ENCODE results near the gene PPIH. TPM values are rescaled to one million over a fixed set of nuclear protein-coding genes. Genes with fewer than 3 reads are reported as not detected.
A peak's percentile ranks its signal among the peaks of the same experiment; 100 is the strongest.

PPIH gene
- total and polyA plus RNA-seq, 10 of the 15 experiments (the other 5 are each of a cell fraction or from before 2014, with no cell fraction given), result 75.1 to 172 (median 122) TPM

DNA sequence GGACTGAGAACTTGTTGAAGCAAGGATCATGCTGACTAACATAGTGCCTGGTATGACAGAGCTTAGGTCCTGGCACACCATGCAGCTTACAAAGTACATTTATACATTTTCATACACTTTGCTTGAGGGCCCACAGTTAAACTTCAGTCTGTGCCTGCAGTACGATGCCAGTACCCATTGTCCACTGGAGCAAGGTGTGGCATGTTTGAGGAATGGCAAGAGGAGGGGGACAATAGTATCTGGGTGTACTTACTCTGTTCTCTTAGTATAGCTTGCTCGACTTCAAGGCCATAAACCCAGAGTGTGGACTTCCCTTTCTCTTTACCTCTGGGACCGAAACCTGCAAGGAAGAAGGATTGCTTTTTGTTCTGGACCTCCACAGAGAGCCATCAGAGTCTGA lies 17.2 kb downstream of the PPIH start (continued):
- TF ChIP-seq, protein P1, sequence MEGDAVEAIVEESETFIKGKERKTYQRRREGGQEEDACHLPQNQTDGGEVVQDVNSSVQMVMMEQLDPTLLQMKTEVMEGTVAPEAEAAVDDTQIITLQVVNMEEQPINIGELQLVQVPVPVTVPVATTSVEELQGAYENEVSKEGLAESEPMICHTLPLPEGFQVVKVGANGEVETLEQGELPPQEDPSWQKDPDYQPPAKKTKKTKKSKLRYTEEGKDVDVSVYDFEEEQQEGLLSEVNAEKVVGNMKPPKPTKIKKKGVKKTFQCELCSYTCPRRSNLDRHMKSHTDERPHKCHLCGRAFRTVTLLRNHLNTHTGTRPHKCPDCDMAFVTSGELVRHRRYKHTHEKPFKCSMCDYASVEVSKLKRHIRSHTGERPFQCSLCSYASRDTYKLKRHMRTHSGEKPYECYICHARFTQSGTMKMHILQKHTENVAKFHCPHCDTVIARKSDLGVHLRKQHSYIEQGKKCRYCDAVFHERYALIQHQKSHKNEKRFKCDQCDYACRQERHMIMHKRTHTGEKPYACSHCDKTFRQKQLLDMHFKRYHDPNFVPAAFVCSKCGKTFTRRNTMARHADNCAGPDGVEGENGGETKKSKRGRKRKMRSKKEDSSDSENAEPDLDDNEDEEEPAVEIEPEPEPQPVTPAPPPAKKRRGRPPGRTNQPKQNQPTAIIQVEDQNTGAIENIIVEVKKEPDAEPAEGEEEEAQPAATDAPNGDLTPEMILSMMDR (IDR thresholded peaks at IDR 0.05 in 2 of 3, conservative IDR thresholded peaks at IDR 0.05 in 1 of 3; ENCODE audit: control insufficient read depth in 2 of 3, extremely low read depth in 1 of 3, insufficient read depth in 1 of 3, low read depth in 3 of 3, low read length in 3 of 3), result no peak
- TF ChIP-seq FOS (IDR thresholded peaks at IDR 0.05; ENCODE audit: borderline replicate concordance, extremely low read depth, insufficient read length), result no peak
- TF ChIP-seq RELA (IDR thresholded peaks at IDR 0.05; ENCODE audit: borderline replicate concordance, partially characterized antibody), result no peak
- no peak for TF ChIP-seq ZNF622 (IDR thresholded peaks at IDR 0.05)
- TF ChIP-seq CBFB (IDR thresholded peaks at IDR 0.05; ENCODE audit: low read depth), result no peak
- no peak for TF ChIP-seq MEF2A (IDR thresholded peaks at IDR 0.05; ENCODE audit: insufficient read depth, low read depth, low read length)
- TF ChIP-seq, protein P2, sequence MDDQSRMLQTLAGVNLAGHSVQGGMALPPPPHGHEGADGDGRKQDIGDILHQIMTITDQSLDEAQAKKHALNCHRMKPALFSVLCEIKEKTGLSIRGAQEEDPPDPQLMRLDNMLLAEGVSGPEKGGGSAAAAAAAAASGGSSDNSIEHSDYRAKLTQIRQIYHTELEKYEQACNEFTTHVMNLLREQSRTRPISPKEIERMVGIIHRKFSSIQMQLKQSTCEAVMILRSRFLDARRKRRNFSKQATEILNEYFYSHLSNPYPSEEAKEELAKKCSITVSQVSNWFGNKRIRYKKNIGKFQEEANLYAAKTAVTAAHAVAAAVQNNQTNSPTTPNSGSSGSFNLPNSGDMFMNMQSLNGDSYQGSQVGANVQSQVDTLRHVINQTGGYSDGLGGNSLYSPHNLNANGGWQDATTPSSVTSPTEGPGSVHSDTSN (IDR thresholded peaks at IDR 0.05; ENCODE audit: insufficient replicate concordance, low read depth, low read length), result no peak

GRCh38 chr1:42676534-42677087 lies 18.4 kb downstream of the PPIH start:
- peaks cover 4% of the 10 kb centered on the region; the same call in 1 of the 2 replicates for H3K4me1 ChIP-seq (ENCODE audit: control insufficient read depth, insufficient read depth, low read length)
- H3K36me3 ChIP-seq (ENCODE audit: control insufficient read depth in 2 of 2, insufficient read depth in 2 of 2, low read length in 1 of 2), result peaks cover 3 to 11% of the 10 kb centered on the region in 2 experiments
- ChIA-PET POLR2A (interaction anchor here (1.0 kb wide), 1 partner anchor 91 kb away, joined by 3 read pairs; the partner anchor contains the start of genes C1orf50 and P3H1), SMC1A (ENCODE audit: uncharacterized antibody, unreplicated experiment) (no interaction called here), CTCF (interaction anchor here (0.5 to 0.8 kb wide), 2 partner anchors 87 to 167 kb away, joined by 3 read pairs; no protein-coding TSS in a partner anchor), RAD21 (ENCODE audit: unreplicated experiment) (no interaction called here)
- H3K27me3 ChIP-seq (replicated peaks in 1 of 2; ENCODE audit: control insufficient read depth in 2 of 2, insufficient read depth in 2 of 2, low read length in 1 of 2), result no peaks in the 10 kb centered on the region
- no peak overlapping the region for H3K4me3 ChIP-seq
- BruUV-seq (replicated peaks), result no TSS peak
- DNase-seq (ENCODE audit: low read depth, low spot score) (no peak), FAIRE-seq (no peak), ATAC-seq (no peak)
- no peaks in the 10 kb centered on the region for H4K20me1 ChIP-seq (ENCODE audit: control insufficient read depth, insufficient read depth)
- no peak overlapping the region for H3K4me2 ChIP-seq (ENCODE audit: control insufficient read depth, insufficient read depth)
- no peaks in the 10 kb centered on the region for H3K9me3 ChIP-seq (replicated peaks; ENCODE audit: control insufficient read depth, insufficient read depth, low read length)
- H3K79me2 ChIP-seq (ENCODE audit: control insufficient read depth, insufficient read depth, low read length), result peaks cover 13% of the 10 kb centered on the region
- H3K27ac ChIP-seq (ENCODE audit: control insufficient read depth, insufficient read depth), result no peak overlapping the region
- intact Hi-C loops (cut with micrococcal nuclease; ENCODE audit: unreplicated experiment) (no loop called here), in situ Hi-C loops (cut with MboI) (no loop called here)
- TF ChIP-seq TCF7 (IDR thresholded peaks at IDR 0.05; ENCODE audit: borderline replicate concordance) (no peak), SPI1 (IDR thresholded peaks at IDR 0.05; ENCODE audit: borderline replicate concordance, insufficient read depth, low read depth, low read length) (no peak), FOXM1 (IDR thresholded peaks at IDR 0.05; ENCODE audit: low read depth, low read length) (no peak), BCL11A (IDR thresholded peaks at IDR 0.05; ENCODE audit: low read depth, low read length) (no peak)
- TF ChIP-seq, protein P3, sequence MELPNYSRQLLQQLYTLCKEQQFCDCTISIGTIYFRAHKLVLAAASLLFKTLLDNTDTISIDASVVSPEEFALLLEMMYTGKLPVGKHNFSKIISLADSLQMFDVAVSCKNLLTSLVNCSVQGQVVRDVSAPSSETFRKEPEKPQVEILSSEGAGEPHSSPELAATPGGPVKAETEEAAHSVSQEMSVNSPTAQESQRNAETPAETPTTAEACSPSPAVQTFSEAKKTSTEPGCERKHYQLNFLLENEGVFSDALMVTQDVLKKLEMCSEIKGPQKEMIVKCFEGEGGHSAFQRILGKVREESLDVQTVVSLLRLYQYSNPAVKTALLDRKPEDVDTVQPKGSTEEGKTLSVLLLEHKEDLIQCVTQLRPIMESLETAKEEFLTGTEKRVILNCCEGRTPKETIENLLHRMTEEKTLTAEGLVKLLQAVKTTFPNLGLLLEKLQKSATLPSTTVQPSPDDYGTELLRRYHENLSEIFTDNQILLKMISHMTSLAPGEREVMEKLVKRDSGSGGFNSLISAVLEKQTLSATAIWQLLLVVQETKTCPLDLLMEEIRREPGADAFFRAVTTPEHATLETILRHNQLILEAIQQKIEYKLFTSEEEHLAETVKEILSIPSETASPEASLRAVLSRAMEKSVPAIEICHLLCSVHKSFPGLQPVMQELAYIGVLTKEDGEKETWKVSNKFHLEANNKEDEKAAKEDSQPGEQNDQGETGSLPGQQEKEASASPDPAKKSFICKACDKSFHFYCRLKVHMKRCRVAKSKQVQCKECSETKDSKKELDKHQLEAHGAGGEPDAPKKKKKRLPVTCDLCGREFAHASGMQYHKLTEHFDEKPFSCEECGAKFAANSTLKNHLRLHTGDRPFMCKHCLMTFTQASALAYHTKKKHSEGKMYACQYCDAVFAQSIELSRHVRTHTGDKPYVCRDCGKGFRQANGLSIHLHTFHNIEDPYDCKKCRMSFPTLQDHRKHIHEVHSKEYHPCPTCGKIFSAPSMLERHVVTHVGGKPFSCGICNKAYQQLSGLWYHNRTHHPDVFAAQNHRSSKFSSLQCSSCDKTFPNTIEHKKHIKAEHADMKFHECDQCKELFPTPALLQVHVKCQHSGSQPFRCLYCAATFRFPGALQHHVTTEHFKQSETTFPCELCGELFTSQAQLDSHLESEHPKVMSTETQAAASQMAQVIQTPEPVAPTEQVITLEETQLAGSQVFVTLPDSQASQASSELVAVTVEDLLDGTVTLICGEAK (IDR thresholded peaks at IDR 0.05; ENCODE audit: borderline replicate concordance), result peak; percentile 51; the same call in 1 of the 2 replicates
- no peak overlapping the region for H3K9ac ChIP-seq (ENCODE audit: control insufficient read depth, insufficient read depth, low read length)
- WGBS (ENCODE audit: insufficient coverage, insufficient replicate concordance, low lambda C conversion rate, missing lambda C conversion rate), result 95% methylated on average over 3 of the region's 3 CpGs
- H2AFZ ChIP-seq (ENCODE audit: control insufficient read depth, low read depth, low read length), result no peak overlapping the region
